Mucosa of stomach (tissue), 1 donor: ENCODE measurements around the gene XRCC2.
"Not testable (repeated sequence)": the region's sequence is repeated elsewhere in the genome, so short reads cannot be mapped to it uniquely, and the experiment has no call there.

Experiments
- H3K27me3 ChIP-seq: one replicate; pipeline ENCODE4 v1.7.0; 2013; ENCODE audit warnings: mild to moderate bottlenecking, low read length; ENCODE audit not compliant: control insufficient read depth, insufficient read depth
- H3K36me3 ChIP-seq: one replicate; pipeline ENCODE4 v1.7.0; 2013; ENCODE audit warnings: low read length; ENCODE audit not compliant: control insufficient read depth, insufficient read depth
- H3K4me1 ChIP-seq: one replicate; pipeline ENCODE4 v1.7.0; 2013; ENCODE audit warnings: mild to moderate bottlenecking, low read length; ENCODE audit not compliant: control insufficient read depth, insufficient read depth
- H3K4me3 ChIP-seq: one replicate; pipeline ENCODE4 v1.7.0; 2013; ENCODE audit warnings: low read length
- H3K9ac ChIP-seq: one replicate; pipeline ENCODE4 v1.7.0; 2013; ENCODE audit warnings: mild to moderate bottlenecking, low read length, moderate library complexity
- H3K9me3 ChIP-seq: one replicate; pipeline ENCODE4 v1.7.0; 2013; ENCODE audit warnings: mild to moderate bottlenecking, low read length, moderate library complexity; ENCODE audit not compliant: control insufficient read depth
- donor health status: Pancreatic carcinoma.

Gene XRCC2

DNA sequence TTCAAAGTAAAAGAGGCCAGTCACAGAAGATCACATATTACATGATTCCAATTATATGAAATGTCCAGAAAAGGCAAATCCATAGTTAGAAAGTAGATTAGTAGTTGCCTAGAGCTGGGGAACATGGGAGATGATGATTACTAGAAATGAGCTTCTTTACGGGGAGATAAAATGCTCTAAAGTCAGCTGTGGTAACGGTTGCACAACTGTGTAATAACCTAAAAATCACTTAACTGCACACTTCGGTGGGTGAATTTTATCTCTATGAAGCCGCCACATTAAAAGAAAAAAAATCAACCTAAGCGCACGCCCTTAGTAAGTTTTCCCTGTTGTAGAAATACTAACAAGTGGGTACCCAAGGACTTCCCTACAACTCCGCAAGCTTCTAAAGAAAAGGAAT is 15.9 kb downstream of the XRCC2 start:
- Histone ChIP-seq H3K27me3 (no peaks in the 10 kb centered on the region), H3K4me1 (peaks cover 8% of the 10 kb centered on the region), H3K36me3 (no peaks in the 10 kb centered on the region), H3K9ac (no peak overlapping the region), H3K4me3 (no peak overlapping the region), H3K9me3 (no peaks in the 10 kb centered on the region)

DNA sequence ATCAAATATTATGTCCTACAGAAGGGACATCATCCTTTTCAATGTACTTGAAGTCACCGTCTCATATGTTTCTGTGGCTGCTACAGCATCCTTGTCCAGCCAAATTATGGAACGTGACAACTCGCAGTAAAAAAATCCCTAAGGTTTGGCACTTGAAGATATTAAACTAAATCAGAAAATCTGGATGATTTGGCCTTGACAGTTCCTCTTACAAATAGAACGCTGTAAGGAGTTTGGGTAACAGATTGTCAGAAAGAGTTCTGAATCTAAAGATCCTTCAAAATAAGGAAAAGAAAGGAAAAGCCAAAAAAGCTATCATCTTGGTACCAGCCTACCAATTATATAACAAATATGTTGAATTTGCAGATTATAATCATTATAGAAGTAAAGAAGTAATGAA is 21.0 kb downstream of the XRCC2 start:
- Histone ChIP-seq H3K4me3 (no peak overlapping the region), H3K36me3 (no peaks in the 10 kb centered on the region), H3K4me1 (no peaks in the 10 kb centered on the region), H3K9ac (no peak overlapping the region), H3K27me3 (no peaks in the 10 kb centered on the region), H3K9me3 (no peaks in the 10 kb centered on the region)

DNA sequence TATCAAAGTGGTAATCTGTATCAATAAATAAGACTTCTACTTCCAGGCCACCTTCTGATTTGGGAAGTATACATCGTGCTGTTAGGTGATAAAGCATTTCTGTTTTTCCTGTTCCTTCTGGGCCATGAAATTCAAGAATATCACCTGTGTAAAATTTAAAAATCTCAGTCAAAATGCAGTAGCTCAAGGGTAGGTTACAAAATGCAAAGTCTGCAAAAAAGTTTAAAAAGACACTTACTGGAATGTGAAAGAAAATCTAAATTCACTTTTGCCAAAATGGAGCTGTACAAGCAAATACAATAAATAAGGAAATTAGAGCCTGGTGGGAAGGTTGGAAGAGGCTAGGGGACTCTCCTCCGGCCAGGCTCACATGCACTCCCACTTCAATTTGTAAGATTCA is 26.7 kb downstream of the XRCC2 start:
- no peaks in the 10 kb centered on the region for H3K27me3 ChIP-seq
- H3K36me3 ChIP-seq, result no peaks in the 10 kb centered on the region
- H3K9me3 ChIP-seq, result no peaks in the 10 kb centered on the region
- no peak overlapping the region for H3K9ac ChIP-seq
- H3K4me3 ChIP-seq, result no peak overlapping the region
- H3K4me1 ChIP-seq, result no peaks in the 10 kb centered on the region

DNA sequence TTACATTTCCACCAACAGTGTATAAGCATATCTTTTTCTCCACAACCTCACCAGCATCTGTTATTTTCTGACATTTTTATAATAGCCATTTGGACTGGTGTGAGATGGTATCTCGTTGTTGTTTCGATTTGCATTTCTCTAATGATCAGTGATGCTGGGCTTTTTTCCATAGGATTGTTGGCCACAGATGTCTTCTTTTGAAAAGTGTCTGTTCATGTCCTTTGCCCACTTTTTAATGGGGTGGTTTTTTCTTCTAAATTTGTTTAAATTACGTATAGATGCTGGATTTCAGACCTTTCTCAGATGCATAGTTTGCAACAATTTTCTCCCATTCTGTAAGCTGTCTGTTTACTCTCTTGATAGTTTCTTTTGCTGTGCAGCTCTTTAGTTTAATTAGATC is 28.9 kb downstream of the XRCC2 start:
- H3K9me3 ChIP-seq, result no peaks in the 10 kb centered on the region
- no peak overlapping the region for H3K4me3 ChIP-seq
- H3K36me3 ChIP-seq, result no peaks in the 10 kb centered on the region
- H3K27me3 ChIP-seq, result no peaks in the 10 kb centered on the region
- no peak overlapping the region for H3K9ac ChIP-seq
- no peaks in the 10 kb centered on the region for H3K4me1 ChIP-seq

DNA sequence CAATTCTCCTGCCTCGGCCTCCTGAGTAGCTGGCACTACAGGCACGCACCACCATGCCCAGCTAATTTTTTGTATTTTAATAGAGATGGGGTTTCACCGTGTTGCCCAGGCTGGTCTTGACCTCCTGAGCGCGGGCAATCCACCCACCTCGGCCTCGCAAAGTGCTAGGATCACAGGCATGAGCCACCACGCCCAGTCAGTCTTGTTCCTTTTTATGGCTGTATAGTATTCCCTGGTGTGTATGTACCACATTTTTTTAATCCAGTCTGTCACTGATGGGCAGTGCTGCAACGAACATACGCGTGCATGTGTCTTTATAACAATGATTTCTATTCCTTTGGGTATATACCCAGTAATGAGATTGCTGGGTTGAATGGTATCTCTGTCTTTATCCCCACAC is 29.4 kb downstream of the XRCC2 start:
- H3K27me3 ChIP-seq, H3K4me1 ChIP-seq: not testable (repeated sequence)

DNA sequence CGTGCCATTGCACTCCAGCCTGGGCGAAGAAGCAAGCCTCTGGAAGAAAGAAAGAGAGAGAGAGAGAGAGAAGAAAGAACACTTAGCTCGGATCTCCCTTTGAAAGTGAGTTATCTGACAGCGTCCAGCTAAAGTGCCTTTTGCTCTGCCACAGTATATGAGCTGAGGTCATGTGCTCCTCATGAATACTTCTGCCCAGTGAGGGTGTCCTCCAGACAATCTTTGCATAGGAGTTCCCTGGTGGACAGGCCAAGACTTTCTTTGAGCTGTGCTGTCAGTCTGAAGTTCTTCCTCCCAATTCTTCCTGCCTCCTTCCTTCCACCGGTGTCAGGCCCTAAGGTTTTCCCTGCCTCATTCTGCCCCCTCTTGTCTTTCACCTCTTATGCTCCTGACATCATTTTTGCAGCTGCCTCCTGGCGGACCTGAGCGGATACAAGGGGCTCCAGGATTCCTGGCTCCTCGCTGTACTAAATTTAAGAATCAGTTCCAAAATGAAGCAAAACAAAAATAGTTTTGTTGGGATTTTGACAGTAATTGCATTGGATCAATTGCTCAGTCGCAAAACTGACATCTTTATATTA is 31.9 kb downstream of the XRCC2 start:
- Histone ChIP-seq H3K4me3 (no peak overlapping the region), H3K9me3 (no peaks in the 10 kb centered on the region), H3K4me1 (no peaks in the 10 kb centered on the region), H3K9ac (no peak overlapping the region), H3K27me3 (no peaks in the 10 kb centered on the region), H3K36me3 (no peaks in the 10 kb centered on the region)

More for the DNA sequence above, 29.4 kb downstream of the XRCC2 start:
- not testable (repeated sequence) for H3K9me3 ChIP-seq, H3K9ac ChIP-seq, H3K4me3 ChIP-seq, H3K36me3 ChIP-seq

DNA sequence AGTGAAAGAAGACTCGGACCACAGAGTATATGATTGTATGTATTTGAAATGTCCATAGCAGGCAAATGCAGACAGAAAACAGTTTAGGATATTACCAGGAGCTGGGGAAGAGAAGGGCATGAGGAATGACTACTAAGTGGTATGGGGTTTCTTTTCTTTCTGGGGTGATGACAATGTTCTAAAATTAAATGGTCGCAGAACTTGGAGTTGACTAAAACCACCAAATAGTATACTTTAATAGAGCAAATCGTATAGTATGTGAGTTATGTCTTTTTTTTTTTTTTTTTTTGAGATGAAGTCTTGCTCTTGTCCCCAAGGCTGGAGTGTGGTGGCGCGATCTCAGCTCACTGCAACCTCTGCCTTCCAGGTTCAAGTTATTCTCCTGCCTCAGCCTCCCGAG is 34.6 kb downstream of the XRCC2 start:
- H3K9me3 ChIP-seq, result no peaks in the 10 kb centered on the region

DNA sequence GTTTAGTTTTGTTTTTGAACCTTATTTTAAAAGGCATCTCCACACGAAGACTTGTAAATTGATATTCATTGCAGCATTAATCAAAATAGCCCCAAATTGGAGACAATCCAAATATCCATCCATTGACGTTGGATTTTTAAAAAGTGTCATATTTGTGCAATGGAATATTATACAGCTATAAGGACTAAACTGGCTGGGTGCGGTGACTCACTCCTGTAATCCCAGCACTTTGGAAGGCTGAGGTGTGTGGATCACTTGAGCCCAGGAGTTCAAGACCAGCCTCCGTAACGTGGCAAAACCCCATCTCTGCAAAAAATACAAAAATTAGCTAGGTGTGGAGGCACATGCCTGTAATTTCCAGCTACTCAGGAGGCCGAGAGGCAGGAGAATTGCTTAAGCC is 35.1 kb downstream of the XRCC2 start:
- H3K27me3 ChIP-seq, result no peaks in the 10 kb centered on the region
- no peaks in the 10 kb centered on the region for H3K36me3 ChIP-seq
- no peak overlapping the region for H3K9ac ChIP-seq
- no peaks in the 10 kb centered on the region for H3K4me1 ChIP-seq
- H3K4me3 ChIP-seq, result no peak overlapping the region
- no peaks in the 10 kb centered on the region for H3K9me3 ChIP-seq

More for the DNA sequence above, 34.6 kb downstream of the XRCC2 start:
- Histone ChIP-seq H3K9ac (no peak overlapping the region), H3K27me3 (no peaks in the 10 kb centered on the region), H3K4me1 (no peaks in the 10 kb centered on the region), H3K36me3 (no peaks in the 10 kb centered on the region), H3K4me3 (no peak overlapping the region)

DNA sequence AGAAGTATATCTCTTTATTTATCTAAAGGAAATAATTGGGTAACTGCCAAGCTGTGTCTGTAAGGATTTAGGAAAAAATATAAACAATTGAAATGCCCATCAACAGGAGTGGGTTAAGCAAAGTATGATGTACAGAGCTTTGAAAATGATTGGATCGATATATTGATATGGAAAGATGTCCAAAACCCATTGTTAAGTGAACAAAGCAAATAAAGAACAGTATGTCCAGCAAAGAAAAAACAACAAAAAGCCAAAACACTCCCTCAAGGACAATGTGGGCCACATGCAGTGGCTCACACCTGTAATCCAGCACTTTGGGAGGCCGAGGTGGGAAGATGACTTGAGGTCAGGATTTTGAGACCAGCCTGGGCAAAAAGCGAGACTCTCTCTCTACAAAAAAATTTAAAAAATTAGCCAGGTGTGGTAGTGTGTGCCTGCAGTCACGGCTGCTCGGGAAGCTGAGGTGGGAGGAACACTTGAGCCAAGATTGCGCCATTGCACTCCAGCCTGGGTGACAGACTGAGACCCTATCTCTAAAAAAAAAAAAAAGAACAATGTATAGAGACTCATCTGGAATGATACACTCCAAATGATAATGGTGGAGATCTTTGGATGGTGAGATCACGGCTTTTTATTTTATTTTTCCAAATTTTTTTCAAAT is 37.9 kb downstream of the XRCC2 start:
- no peak overlapping the region for H3K9ac ChIP-seq
- H3K4me1 ChIP-seq, result no peaks in the 10 kb centered on the region
- peaks cover 9% of the 10 kb centered on the region for H3K27me3 ChIP-seq
- H3K4me3 ChIP-seq, result no peak overlapping the region
- H3K36me3 ChIP-seq, result no peaks in the 10 kb centered on the region
- H3K9me3 ChIP-seq, result no peaks in the 10 kb centered on the region

DNA sequence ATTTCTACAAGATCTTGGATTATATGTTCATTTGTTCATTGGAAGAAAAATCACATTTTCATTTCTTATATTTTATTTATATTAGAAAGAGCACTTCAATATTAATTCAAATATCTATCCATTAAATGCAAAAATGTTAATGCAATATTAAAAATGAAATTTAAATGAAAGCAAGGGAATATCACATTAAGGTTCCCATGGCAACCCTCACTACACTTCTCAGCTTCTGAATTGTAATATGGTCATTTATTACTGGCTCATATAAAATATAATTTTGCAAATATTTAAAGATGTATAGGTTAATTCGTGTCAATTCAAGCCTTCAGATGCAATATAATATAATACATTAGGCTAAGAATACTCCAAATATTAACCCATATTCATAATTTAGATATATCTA is 38.8 kb downstream of the XRCC2 start:
- no peaks in the 10 kb centered on the region for H3K9me3 ChIP-seq
- H3K9ac ChIP-seq, result no peak overlapping the region
- no peaks in the 10 kb centered on the region for H3K4me1 ChIP-seq
- H3K27me3 ChIP-seq, result peaks cover 9% of the 10 kb centered on the region
- H3K4me3 ChIP-seq, result no peak overlapping the region
- no peaks in the 10 kb centered on the region for H3K36me3 ChIP-seq

DNA sequence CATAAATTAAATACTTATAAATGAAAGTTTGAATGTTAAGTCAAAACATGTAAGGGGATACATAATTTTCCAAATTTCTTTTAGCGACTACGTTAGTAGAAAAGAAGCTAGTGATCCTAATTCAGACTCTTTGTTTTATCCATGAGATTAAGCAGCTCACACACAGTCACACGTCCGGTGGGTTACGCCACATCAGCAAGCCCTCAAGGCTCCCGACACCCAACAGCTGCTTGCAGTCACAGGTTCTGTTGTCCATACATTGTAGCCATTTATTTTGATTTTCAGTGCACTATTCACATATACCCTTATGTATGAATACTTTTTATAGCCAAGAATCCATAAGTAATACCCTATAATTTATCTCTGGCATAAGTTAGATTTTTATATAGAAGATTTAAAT is 39.5 kb downstream of the XRCC2 start:
- no peaks in the 10 kb centered on the region for H3K9me3 ChIP-seq
- H3K4me1 ChIP-seq, result no peaks in the 10 kb centered on the region

DNA sequence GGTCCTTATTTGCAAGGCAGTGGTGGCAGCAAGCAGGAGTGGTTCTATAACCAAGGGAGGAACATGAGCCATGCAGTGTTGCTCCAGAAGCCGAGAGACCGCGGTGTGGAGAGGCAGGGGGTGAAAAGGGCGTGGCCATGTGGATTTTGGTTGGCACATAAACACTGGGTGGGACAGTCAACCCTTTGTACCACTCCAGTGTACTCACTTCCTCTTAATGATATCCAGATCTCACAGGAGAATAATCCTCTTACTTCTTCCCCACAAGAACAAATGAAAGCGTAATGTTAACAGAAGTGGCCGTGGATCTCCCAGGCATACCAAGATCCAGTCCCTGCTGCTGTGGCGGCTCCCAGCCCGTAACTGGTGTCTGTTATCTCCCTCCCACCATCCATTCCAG is 42.4 kb downstream of the XRCC2 start:
- peaks cover 9% of the 10 kb centered on the region for H3K27me3 ChIP-seq
- no peaks in the 10 kb centered on the region for H3K4me1 ChIP-seq
- H3K36me3 ChIP-seq, result no peaks in the 10 kb centered on the region
- no peak overlapping the region for H3K9ac ChIP-seq
- no peak overlapping the region for H3K4me3 ChIP-seq
- no peaks in the 10 kb centered on the region for H3K9me3 ChIP-seq

More for the DNA sequence above, 39.5 kb downstream of the XRCC2 start:
- Histone ChIP-seq H3K36me3 (no peaks in the 10 kb centered on the region), H3K9ac (no peak overlapping the region), H3K27me3 (peaks cover 9% of the 10 kb centered on the region), H3K4me3 (no peak overlapping the region)

DNA sequence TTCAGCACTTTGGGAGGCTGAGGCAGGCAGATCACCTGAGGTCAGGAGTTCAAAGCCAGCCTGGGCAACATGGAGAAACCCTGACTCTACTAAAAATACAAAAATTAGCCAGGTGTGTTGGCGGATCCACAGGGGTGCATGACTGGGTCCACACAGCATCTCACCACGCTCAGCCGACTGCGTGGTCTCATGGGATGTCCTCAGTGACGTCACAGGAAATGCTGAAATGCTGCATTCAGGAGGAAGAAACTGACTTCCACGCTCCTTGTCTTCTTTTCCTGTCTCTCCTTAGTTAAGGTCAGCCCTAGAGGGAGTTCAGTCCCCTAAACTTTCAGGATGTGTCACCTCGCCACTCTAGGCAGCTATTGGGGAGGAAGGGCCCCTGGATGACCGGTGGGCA is 42.9 kb downstream of the XRCC2 start:
- no peaks in the 10 kb centered on the region for H3K9me3 ChIP-seq
- no peaks in the 10 kb centered on the region for H3K36me3 ChIP-seq
- H3K4me3 ChIP-seq, result no peak overlapping the region
- H3K27me3 ChIP-seq, result peaks cover 9% of the 10 kb centered on the region
- H3K4me1 ChIP-seq, result no peaks in the 10 kb centered on the region
- no peak overlapping the region for H3K9ac ChIP-seq
